Karpas-422 (cell line): ENCODE measurements around the gene PTPRR. TPM values are rescaled to one million over a fixed set of nuclear protein-coding genes. Genes with fewer than 3 reads are reported as not detected.

ENCODE experiments used
- DNase-seq: peaks from one replicate; pipeline ENCODE4 v3.0.0-alpha.2; 2015
- H2AFZ ChIP-seq: fragments of 200-600 bp; sonication (generic); 2 replicates; pipeline ENCODE4 v1.6.1; 2014; ENCODE audit warnings: antibody characterized with exemption, low read length, mixed read lengths
- H3K27ac ChIP-seq: fragments of 200-600 bp; sonication (generic); 2 replicates; pipeline ENCODE4 v1.5.1; 2014; ENCODE audit warnings: mild to moderate bottlenecking, low read length, moderate library complexity
- H3K27me3 ChIP-seq: fragments of 200-600 bp; sonication (generic); 2 replicates; pipeline ENCODE4 v1.6.1; 2014; ENCODE audit warnings: low read length, mixed read lengths
- H3K36me3 ChIP-seq: fragments of 200-600 bp; sonication (generic); 2 replicates; pipeline ENCODE4 v1.6.1; 2014; ENCODE audit warnings: low read length, mixed read lengths; ENCODE audit not compliant: insufficient read depth
- H3K4me1 ChIP-seq: fragments of 200-600 bp; sonication (generic); 2 replicates; pipeline ENCODE4 v1.6.1; 2014; ENCODE audit warnings: mild to moderate bottlenecking, low read length, mixed read lengths
- H3K4me2 ChIP-seq: fragments of 200-600 bp; sonication (generic); 2 replicates; pipeline ENCODE4 v1.6.1; 2014; ENCODE audit warnings: low read length, low read depth, mild to moderate bottlenecking; ENCODE audit not compliant: poor library complexity, severe bottlenecking
- H3K4me3 ChIP-seq: fragments of 200-600 bp; sonication (generic); 2 replicates; pipeline ENCODE4 v1.5.1; 2014; ENCODE audit warnings: mild to moderate bottlenecking, antibody characterized with exemption, low read length, mixed read lengths
- H3K79me2 ChIP-seq: fragments of 200-600 bp; sonication (generic); 2 replicates; pipeline ENCODE4 v1.6.1; 2014; ENCODE audit warnings: mild to moderate bottlenecking, low read length, mixed read lengths
- H3K9ac ChIP-seq: fragments of 200-600 bp; sonication (generic); 2 replicates; pipeline ENCODE4 v1.6.0; 2014; ENCODE audit warnings: low read length
- H3K9me2 ChIP-seq: fragments of 200-600 bp; sonication (generic), shearing (Covaris generic); replicated peaks from 2 replicates; pipeline ENCODE4 v1.6.0; 2014; ENCODE audit warnings: mild to moderate bottlenecking, low read length, moderate library complexity; ENCODE audit not compliant: insufficient read depth
- H3K9me3 ChIP-seq: fragments of 300-700, 200-600 bp; sonication (generic); 2 replicates; pipeline ENCODE4 v1.6.1; 2014; ENCODE audit warnings: low read length, mixed read lengths
- H4K20me1 ChIP-seq: fragments of 200-600 bp; sonication (generic); 2 replicates; pipeline ENCODE4 v1.6.1; 2014; ENCODE audit warnings: mild to moderate bottlenecking, antibody characterized with exemption, low read length, low read depth; ENCODE audit not compliant: insufficient read depth
- total RNA-seq: library from RNA; depleted of rRNA; stranded (reverse); fragments of >200 nt; shearing (Covaris generic); gene quantifications from 2 replicates; pipeline ENCODE4 v1.2.3, GENCODE V29; 2014; ENCODE audit warnings: low replicate concordance

Gene PTPRR
- total RNA-seq, 1 experiment from 2014 or later = not detected

GRCh38 chr12:70842942-70843341 lies 77.6 kb downstream of the PTPRR start:
- no peak for DNase-seq
- H3K4me2 ChIP-seq = no peak overlapping the region
- H3K9me3 ChIP-seq = no peaks in the 10 kb centered on the region
- no peak overlapping the region for H3K27ac ChIP-seq
- no peak overlapping the region for H3K9ac ChIP-seq
- no peak overlapping the region for H2AFZ ChIP-seq
- no peaks in the 10 kb centered on the region for H3K27me3 ChIP-seq
- H3K9me2 ChIP-seq = no peaks in the 10 kb centered on the region
- no peak overlapping the region for H3K4me3 ChIP-seq
- H4K20me1 ChIP-seq = no peaks in the 10 kb centered on the region
- no peaks in the 10 kb centered on the region for H3K36me3 ChIP-seq
- no peaks in the 10 kb centered on the region for H3K4me1 ChIP-seq
- no peaks in the 10 kb centered on the region for H3K79me2 ChIP-seq

GRCh38 chr12:70842136-70842535 lies 78.4 kb downstream of the PTPRR start:
- Histone ChIP-seq H3K9me2 (no peaks in the 10 kb centered on the region), H3K4me2 (no peak overlapping the region), H3K9me3 (no peaks in the 10 kb centered on the region), H3K79me2 (no peaks in the 10 kb centered on the region), H4K20me1 (no peaks in the 10 kb centered on the region), H2AFZ (no peak overlapping the region), H3K36me3 (no peaks in the 10 kb centered on the region), H3K27ac (no peak overlapping the region), H3K9ac (no peak overlapping the region), H3K4me1 (no peaks in the 10 kb centered on the region), H3K27me3 (no peaks in the 10 kb centered on the region), H3K4me3 (no peak overlapping the region)
- no peak for DNase-seq

- Histone ChIP-seq H3K27ac (no peak overlapping the region), H3K4me1 (no peaks in the 10 kb centered on the region), H3K27me3 (no peaks in the 10 kb centered on the region), H3K9ac (no peak overlapping the region), H3K4me3 (no peak overlapping the region), H3K4me2 (no peak overlapping the region), H3K9me3 (no peaks in the 10 kb centered on the region), H3K79me2 (no peaks in the 10 kb centered on the region), H3K9me2 (no peaks in the 10 kb centered on the region), H2AFZ (no peak overlapping the region), H3K36me3 (no peaks in the 10 kb centered on the region), H4K20me1 (no peaks in the 10 kb centered on the region)
- DNase-seq = no peak
These were observed 79.7 kb downstream of the PTPRR start for GRCh38 chr12:70840656-70841350.

- Histone ChIP-seq H3K4me3 (no peak overlapping the region), H3K79me2 (no peaks in the 10 kb centered on the region), H2AFZ (no peak overlapping the region), H3K36me3 (no peaks in the 10 kb centered on the region), H3K9me3 (no peaks in the 10 kb centered on the region), H3K27ac (no peak overlapping the region), H3K9me2 (no peaks in the 10 kb centered on the region), H3K27me3 (no peaks in the 10 kb centered on the region; the same call in 1 of the 2 replicates), H3K4me2 (no peak overlapping the region), H3K9ac (no peak overlapping the region), H3K4me1 (no peaks in the 10 kb centered on the region), H4K20me1 (no peaks in the 10 kb centered on the region)
- peak; percentile 51 for DNase-seq
These were observed 81.0 kb downstream of the PTPRR start for GRCh38 chr12:70839544-70839943.

- Histone ChIP-seq H3K36me3 (no peaks in the 10 kb centered on the region), H3K27ac (no peak overlapping the region), H2AFZ (no peak overlapping the region), H3K4me1 (no peaks in the 10 kb centered on the region), H3K9me2 (no peaks in the 10 kb centered on the region), H3K27me3 (no peaks in the 10 kb centered on the region; the same call in 1 of the 2 replicates), H3K9me3 (no peaks in the 10 kb centered on the region), H3K4me3 (no peak overlapping the region), H3K79me2 (no peaks in the 10 kb centered on the region), H3K4me2 (no peak overlapping the region), H4K20me1 (no peaks in the 10 kb centered on the region), H3K9ac (no peak overlapping the region)
- no peak for DNase-seq
These were observed 82.4 kb downstream of the PTPRR start for GRCh38 chr12:70838127-70838526.

GRCh38 chr12:70837026-70837425 lies 83.5 kb downstream of the PTPRR start:
- Histone ChIP-seq H3K9me2 (no peaks in the 10 kb centered on the region), H3K4me1 (no peaks in the 10 kb centered on the region)
- no peak for DNase-seq

GRCh38 chr12:70835948-70836347 lies 84.6 kb downstream of the PTPRR start:
- Histone ChIP-seq H3K79me2 (no peaks in the 10 kb centered on the region), H3K4me2 (no peak overlapping the region), H3K27ac (no peak overlapping the region), H3K27me3 (no peaks in the 10 kb centered on the region; the same call in 1 of the 2 replicates), H3K9me2 (no peaks in the 10 kb centered on the region), H2AFZ (no peak overlapping the region), H3K9ac (no peak overlapping the region), H3K4me3 (no peak overlapping the region), H3K36me3 (no peaks in the 10 kb centered on the region), H4K20me1 (no peaks in the 10 kb centered on the region), H3K9me3 (no peaks in the 10 kb centered on the region), H3K4me1 (no peaks in the 10 kb centered on the region)
- no peak for DNase-seq

More at GRCh38 chr12:70837026-70837425, 83.5 kb downstream of the PTPRR start:
- Histone ChIP-seq H3K27ac (no peak overlapping the region), H3K36me3 (no peaks in the 10 kb centered on the region), H2AFZ (no peak overlapping the region), H3K4me3 (no peak overlapping the region), H3K27me3 (no peaks in the 10 kb centered on the region; the same call in 1 of the 2 replicates), H4K20me1 (no peaks in the 10 kb centered on the region), H3K79me2 (no peaks in the 10 kb centered on the region), H3K4me2 (no peak overlapping the region), H3K9me3 (no peaks in the 10 kb centered on the region), H3K9ac (no peak overlapping the region)

GRCh38 chr12:70831543-70831942 lies 89.0 kb downstream of the PTPRR start:
- H2AFZ ChIP-seq = no peak overlapping the region
- H3K4me3 ChIP-seq = no peak overlapping the region
- no peaks in the 10 kb centered on the region; the same call in 1 of the 2 replicates for H3K27me3 ChIP-seq
- no peaks in the 10 kb centered on the region for H3K36me3 ChIP-seq
- no peaks in the 10 kb centered on the region for H4K20me1 ChIP-seq
- no peak overlapping the region for H3K27ac ChIP-seq
- no peaks in the 10 kb centered on the region for H3K9me2 ChIP-seq
- no peak overlapping the region for H3K9ac ChIP-seq
- H3K4me2 ChIP-seq = no peak overlapping the region
- no peak for DNase-seq
- H3K4me1 ChIP-seq = no peaks in the 10 kb centered on the region
- no peaks in the 10 kb centered on the region for H3K79me2 ChIP-seq
- H3K9me3 ChIP-seq = no peaks in the 10 kb centered on the region
